Astrocyte (in vitro differentiated cells and primary cell): ENCODE measurements around the gene BEST2. TPM values are rescaled to one million over a fixed set of nuclear protein-coding genes. Genes with fewer than 3 reads are reported as not detected.
A peak's percentile ranks its signal among the peaks of the same experiment; 100 is the strongest.

Source experiments
- DNase-seq: peaks from one replicate; pipeline ENCODE4 v3.0.0-alpha.2; 2010; ENCODE audit warnings: low read depth
- FAIRE-seq: peaks from 2 replicates; lab custom pipeline; 2011; peaks lifted over from hg19 to GRCh38; lab: Jason Lieb, UNC
- H2AFZ ChIP-seq: 2 replicates; pipeline ENCODE4 v1.6.0; 2012; ENCODE audit warnings: low read depth, low read length, inconsistent platforms
- H3K27ac ChIP-seq: 2 replicates; pipeline ENCODE4 v1.5.1; 2011; ENCODE audit warnings: low read depth, low read length, inconsistent platforms
- H3K27me3 ChIP-seq: 2 replicates; pipeline ENCODE4 v1.6.0; 2011; ENCODE audit warnings: low read length, inconsistent platforms; ENCODE audit not compliant: insufficient read depth
- H3K36me3 ChIP-seq: 2 replicates; pipeline ENCODE4 v1.5.1; 2011; ENCODE audit warnings: low read length, inconsistent platforms; ENCODE audit not compliant: insufficient read depth
- H3K4me1 ChIP-seq: 2 replicates; pipeline ENCODE4 v1.5.1; 2011; ENCODE audit warnings: low read length, inconsistent platforms; ENCODE audit not compliant: insufficient read depth
- H3K4me2 ChIP-seq: 2 replicates; pipeline ENCODE4 v1.6.0; 2012; ENCODE audit warnings: low read length, inconsistent platforms
- H3K4me3 ChIP-seq: 2 replicates; pipeline ENCODE4 v1.5.1; 2011; ENCODE audit warnings: low read depth, mild to moderate bottlenecking, low read length, inconsistent platforms; ENCODE audit not compliant: insufficient read depth
- H3K79me2 ChIP-seq: 2 replicates; pipeline ENCODE4 v1.6.0; 2012; ENCODE audit warnings: mild to moderate bottlenecking, low read length, inconsistent platforms; ENCODE audit not compliant: insufficient read depth
- H3K9ac ChIP-seq: 2 replicates; pipeline ENCODE4 v1.6.0; 2012; ENCODE audit warnings: mild to moderate bottlenecking, low read length, inconsistent platforms
- H3K9me3 ChIP-seq: 2 replicates; pipeline ENCODE4 v1.5.1; 2012; ENCODE audit warnings: low read depth, mild to moderate bottlenecking, low read length, inconsistent platforms; ENCODE audit not compliant: insufficient read depth
- H4K20me1 ChIP-seq: 2 replicates; pipeline ENCODE4 v1.6.0; 2012; ENCODE audit warnings: low read length, inconsistent platforms; ENCODE audit not compliant: insufficient read depth
- H3K27ac Mint-ChIP-seq: one replicate; pipeline ENCODE4 v1.8.0; 2021; ENCODE audit warnings: mild to moderate bottlenecking, mixed read lengths; ENCODE audit not compliant: unreplicated experiment
- H3K27me3 Mint-ChIP-seq: one replicate; pipeline ENCODE4 v1.8.0; 2021; ENCODE audit warnings: low read depth, mixed read lengths; ENCODE audit not compliant: unreplicated experiment
- H3K36me3 Mint-ChIP-seq: one replicate; pipeline ENCODE4 v1.8.0; 2021; ENCODE audit warnings: low read depth, mixed read lengths; ENCODE audit not compliant: unreplicated experiment
- H3K4me1 Mint-ChIP-seq: one replicate; pipeline ENCODE4 v1.8.0; 2021; ENCODE audit warnings: low read depth, mixed read lengths; ENCODE audit not compliant: unreplicated experiment
- H3K4me3 Mint-ChIP-seq: one replicate; pipeline ENCODE4 v1.8.0; 2021; ENCODE audit warnings: mild to moderate bottlenecking, moderate library complexity, mixed read lengths; ENCODE audit not compliant: unreplicated experiment
- H3K9me3 Mint-ChIP-seq: one replicate; pipeline ENCODE4 v1.8.0; 2021; ENCODE audit warnings: mild to moderate bottlenecking, mixed read lengths; ENCODE audit not compliant: unreplicated experiment
- CTCF ChIP-seq: IDR thresholded peaks from 2 replicates; pipeline ENCODE4 v1.5.1; 2011; ENCODE audit warnings: low read depth, mild to moderate bottlenecking, inconsistent platforms, low read length, moderate library complexity; ENCODE audit not compliant: insufficient read depth
- EZH2 ChIP-seq: IDR thresholded peaks from 2 replicates; pipeline ENCODE4 v1.6.1; 2012; ENCODE audit warnings: mild to moderate bottlenecking, low read length, inconsistent platforms; ENCODE audit not compliant: insufficient read depth
- total RNA-seq: library from RNA; stranded (reverse); gene quantifications from 2 replicates; pipeline ENCODE4 v1.2.1, GENCODE V29; 2021

Gene BEST2
- total RNA-seq, 1 donor from 2014 or later, result not detected

DNA sequence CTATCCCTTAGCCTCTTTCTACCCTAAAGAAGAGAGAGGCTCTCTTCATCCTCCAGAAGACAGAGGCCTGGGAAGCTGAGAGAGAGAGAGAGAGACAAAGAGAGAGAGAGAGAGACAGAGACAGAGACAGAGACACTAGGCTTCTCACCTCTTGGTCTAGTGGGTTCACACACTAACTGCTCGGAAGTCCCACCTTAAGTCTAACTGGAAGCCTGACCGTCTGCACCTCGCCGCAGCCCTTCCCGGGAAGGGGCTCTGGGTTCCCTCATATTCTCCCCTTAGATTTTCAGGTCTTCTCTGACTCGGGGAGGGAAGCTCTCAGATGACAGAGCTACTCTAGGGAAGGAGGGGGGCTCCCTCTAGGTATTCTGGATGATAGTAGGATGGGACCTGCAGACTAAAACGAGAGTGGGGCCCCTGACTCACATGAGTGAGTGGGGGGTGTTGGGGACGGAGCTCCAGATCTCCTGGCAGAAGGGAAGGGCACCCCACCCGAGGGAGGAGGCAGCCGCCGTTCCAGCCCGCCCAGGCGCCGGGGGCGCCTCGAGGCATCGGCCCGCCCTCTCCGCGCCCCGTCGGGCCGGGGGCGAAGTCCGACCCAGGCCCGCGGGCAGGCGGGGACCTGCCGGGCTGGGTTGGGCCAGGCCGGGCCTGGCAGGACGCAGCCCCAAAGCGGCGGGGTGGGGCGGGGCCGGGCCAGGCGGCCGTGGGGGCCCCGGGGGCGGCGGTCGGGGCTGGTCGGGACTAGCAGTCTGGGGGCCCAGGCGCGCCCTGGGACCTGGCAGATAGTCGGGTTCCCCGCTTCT is 37.7 kb downstream of the BEST2 start:
- H3K27ac Mint-ChIP-seq, result peak overlapping the region; percentile 99
- H3K27me3 ChIP-seq, result no peaks in the 10 kb centered on the region

GRCh38 chr19:12789904-12790619 is 38.5 kb downstream of the BEST2 start:
- Histone ChIP-seq H3K36me3 (no peaks in the 10 kb centered on the region), H3K27me3 (no peaks in the 10 kb centered on the region), H3K9me3 (no peaks in the 10 kb centered on the region), H3K27ac (peak overlapping the region; percentile 54), H3K9ac (peak overlapping the region; percentile 94), H4K20me1 (peaks cover 19% of the 10 kb centered on the region), H3K79me2 (peaks cover 21% of the 10 kb centered on the region), H2AFZ (peak overlapping the region; percentile 58), H3K4me2 (peak overlapping the region; percentile 91), H3K4me3 (peak overlapping the region; percentile 51), H3K4me1 (peaks cover 42% of the 10 kb centered on the region)
- DNase-seq, result peak; percentile 91
- Mint-ChIP-seq H3K4me1 (peaks cover 22% of the 10 kb centered on the region), H3K4me3 (peak overlapping the region; percentile 85), H3K36me3 (no peaks in the 10 kb centered on the region), H3K27me3 (no peaks in the 10 kb centered on the region), H3K9me3 (no peaks in the 10 kb centered on the region), H3K27ac (peak overlapping the region; percentile 96)
- no peak for FAIRE-seq
- TF ChIP-seq CTCF, result no peak
- TF ChIP-seq EZH2, result no peak

More for the DNA sequence above, 37.7 kb downstream of the BEST2 start:
- Histone ChIP-seq H3K4me3 (peak overlapping the region; percentile 51), H2AFZ (peak overlapping the region; percentile 58), H3K9ac (peak overlapping the region; percentile 94), H3K9me3 (no peaks in the 10 kb centered on the region), H3K79me2 (peaks cover 21% of the 10 kb centered on the region), H3K27ac (peak overlapping the region; percentile 70), H3K4me2 (peak overlapping the region; percentile 91), H3K36me3 (no peaks in the 10 kb centered on the region), H3K4me1 (peaks cover 47% of the 10 kb centered on the region), H4K20me1 (peaks cover 19% of the 10 kb centered on the region)
- Mint-ChIP-seq H3K36me3 (no peaks in the 10 kb centered on the region), H3K4me3 (peak overlapping the region; percentile 77), H3K9me3 (no peaks in the 10 kb centered on the region), H3K27me3 (no peaks in the 10 kb centered on the region), H3K4me1 (peaks cover 22% of the 10 kb centered on the region)
- TF ChIP-seq EZH2 (no peak), CTCF (no peak)
- DNase-seq, result no peak
- FAIRE-seq, result no peak
